Ovary (tissue), 9 donors: Measurements from ENCODE around the gene CCDC187. TPM values are rescaled to one million over a fixed set of nuclear protein-coding genes. Genes with fewer than 3 reads are reported as not detected.

Experiments
- DNase-seq, 5 donors: peaks; one replicate each; pipeline ENCODE4 v3.0.0-alpha.2; 2019 to 2020
- H3K27ac ChIP-seq, 2 donors: fragments of 200-600 bp; one replicate each; pipeline versions ENCODE4 v1.5.1 to v1.8.0; 2019 to 2022
- H3K27me3 ChIP-seq: fragments of 200-600 bp; one replicate; pipeline ENCODE4 v1.8.0; 2022
- H3K36me3 ChIP-seq: fragments of 200-600 bp; sonication (generic); one replicate; pipeline ENCODE4 v1.5.1; 2019
- H3K4me1 ChIP-seq: one replicate; pipeline ENCODE4 v1.8.1; 2013; ENCODE audit warnings: mild to moderate bottlenecking, moderate library complexity; ENCODE audit not compliant: insufficient read depth
- H3K4me3 ChIP-seq: fragments of 200-600 bp; sonication (generic); one replicate; pipeline ENCODE4 v1.5.1; 2017
- H3K9me3 ChIP-seq, 2 donors: fragments of 200-600 bp in 1 of 2; sonication (generic) in 1 of 2; one replicate each; pipeline versions ENCODE4 v1.5.1 to v1.8.1; 2013 to 2019; ENCODE audit warnings: mild to moderate bottlenecking in 1 of 2, moderate library complexity in 1 of 2
- CTCF ChIP-seq, 3 donors: fragments of 450-650 bp in 2 of 3; fragments of 200-600 bp in 1 of 3; IDR thresholded peaks; one replicate each; pipeline versions ENCODE4 v1.5.1 to v1.8.0; 2016 to 2022; ENCODE audit warnings: antibody characterized with exemption in 3 of 3, mild to moderate bottlenecking in 1 of 3
- EP300 ChIP-seq: sonication (generic); formaldehyde crosslinking; IDR thresholded peaks from one replicate; pipeline ENCODE4 v1.6.1; 2017; ENCODE audit warnings: antibody characterized with exemption
- POLR2A ChIP-seq: fragments of 450-650 bp; IDR thresholded peaks from one replicate; pipeline ENCODE4 v1.6.1; 2017; ENCODE audit warnings: antibody characterized with exemption, mild to moderate bottlenecking, moderate library complexity
- WGBS, 3 donors: extraction: QIAGEN DNeasy Blood & Tissue Kit in 1 of 3; methylation state at CpG; one replicate each; pipeline versions ENCODE4 v1.1.5 to v1.1.7; 2013 to 2017; 5-methylcytosine and 5-hydroxymethylcytosine counted together
- intact Hi-C, 4 donors: fragments of 100-400 bp; cut with DNase I; formaldehyde crosslinking; loops; one replicate each; pipeline versions ENCODE4 v1.11.0 to v1.15.1; 2022 to 2023
- polyA plus RNA-seq, 2 donors: library from polyadenylated mRNA; stranded (reverse); fragments of 200-250 nt in 1 of 2; fragments of 350-450 nt in 1 of 2; fragmentation: Illumina TruSeq in 1 of 2; extraction: RNeasy Lipid Tissue Mini Kit (QIAGEN cat#74804) in 1 of 2; gene quantifications; one replicate each; pipeline ENCODE4 v1.2.3, GENCODE V29; 2013 to 2014
- total RNA-seq, 7 donors: library from RNA; depleted of rRNA in 2 of 7; stranded (reverse); fragments of >200 nt in 2 of 7; fragmentation: NEBNext Ultra II Directional in 3 of 7; extraction: Animal tissue kit (Norgen Biotek cat#: 25700) in 3 of 7; gene quantifications; one replicate each; pipeline versions ENCODE4 v1.1.0 to v1.2.4, GENCODE V29; 2016 to 2023
- donor health status: DM: no; HTN: no; CAD: no; lungs with moderate emphysema.
- donor health status: DM: no; HTN: no; CAD: no.
- donor health status: Bipolar disorder and iron deficiency.
- donor health status: DM: yes; HTN: yes; CAD: no.
- donor health status: DM: no; HTN: no; CAD: no.
- donor health status: DM: yes; HTN: yes; CAD: no.

Gene CCDC187
- total and polyA plus RNA-seq, 9 donors: 0.02 to 15.7 (median 0.74) TPM; not detected in 1

GRCh38 chr9:136331556-136332481 lies 27.9 kb upstream of the CCDC187 start:
- DNase-seq: no peak
- TF ChIP-seq POLR2A (no peak), CTCF (IDR thresholded peaks at IDR 0.05) (no peak), EP300 (no peak)
- Histone ChIP-seq H3K9me3 (no peaks in the 10 kb centered on the region), H3K36me3 (no peaks in the 10 kb centered on the region), H3K4me3 (no peak overlapping the region), H3K27me3 (no peaks in the 10 kb centered on the region), H3K4me1 (peaks cover 9% of the 10 kb centered on the region), H3K27ac (no peak overlapping the region)
- intact Hi-C loops: no loop called here
- WGBS, 3 donors: 85 to 86% (median 85%) methylated on average over 46 of the region's 46 CpGs

GRCh38 chr9:136331030-136331429 lies 27.1 kb upstream of the CCDC187 start:
- Histone ChIP-seq H3K36me3 (no peaks in the 10 kb centered on the region), H3K9me3 (no peaks in the 10 kb centered on the region), H3K4me1 (peaks cover 15% of the 10 kb centered on the region), H3K27ac (no peak overlapping the region), H3K27me3 (no peaks in the 10 kb centered on the region), H3K4me3 (no peak overlapping the region)
- DNase-seq: no peak
- 72 to 78% (median 77%) methylated on average over 13 to 15 of the region's 15 CpGs for WGBS, 3 donors
- intact Hi-C loops: no loop called here
- TF ChIP-seq POLR2A: no peak
- TF ChIP-seq EP300: no peak
- TF ChIP-seq CTCF (IDR thresholded peaks at IDR 0.05): no peak

DNA sequence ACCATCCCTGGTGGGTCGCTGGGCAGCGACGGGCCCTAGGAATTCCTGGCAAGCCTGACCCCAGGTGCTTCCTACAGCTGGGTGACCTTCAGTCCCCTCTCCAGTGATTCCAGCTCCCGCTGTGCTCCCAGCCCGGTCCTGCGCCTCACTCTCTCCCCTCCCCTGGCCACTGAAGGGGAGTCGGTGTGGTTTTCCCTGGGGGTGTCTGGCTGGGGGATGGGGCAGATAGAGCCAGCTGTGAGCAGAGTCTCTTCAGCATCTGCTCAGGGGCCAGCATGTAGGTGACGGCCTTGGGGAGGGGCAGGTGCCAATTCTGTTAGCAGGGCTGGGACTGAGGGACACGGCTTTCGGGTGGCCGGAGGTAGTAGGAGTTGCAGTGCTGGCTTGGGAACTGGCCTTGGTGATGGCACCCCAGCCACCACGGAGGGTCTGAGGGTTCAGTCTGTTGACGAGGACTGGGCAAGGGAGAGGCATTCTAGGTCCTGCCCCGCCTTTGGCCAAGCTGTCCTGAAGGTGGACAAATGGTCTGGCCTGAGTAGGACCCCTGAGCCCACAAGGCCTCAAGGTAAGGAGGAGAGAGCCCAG lies 26.6 kb upstream of the CCDC187 start:
- H3K4me1 ChIP-seq: peaks cover 19% of the 10 kb centered on the region
- intact Hi-C loops: no loop called here
- DNase-seq: no peak
- TF ChIP-seq POLR2A (no peak), EP300 (no peak), CTCF (IDR thresholded peaks at IDR 0.05) (no peak)
- H3K4me3 ChIP-seq: no peak overlapping the region
- H3K27ac ChIP-seq: no peak overlapping the region
- 81 to 86% (median 84%) methylated on average over 14 of the region's 14 CpGs for WGBS, 3 donors
- H3K27me3 ChIP-seq: no peaks in the 10 kb centered on the region
- H3K36me3 ChIP-seq: no peaks in the 10 kb centered on the region
- H3K9me3 ChIP-seq: no peaks in the 10 kb centered on the region

GRCh38 chr9:136329636-136330405 lies 25.9 kb upstream of the CCDC187 start:
- Histone ChIP-seq H3K4me3 (no peak overlapping the region), H3K36me3 (no peaks in the 10 kb centered on the region), H3K9me3 (no peaks in the 10 kb centered on the region), H3K27me3 (no peaks in the 10 kb centered on the region), H3K4me1 (peaks cover 19% of the 10 kb centered on the region), H3K27ac (no peak overlapping the region)
- intact Hi-C loops: loop anchor here in 1 of 4 donors (5.0 kb wide), 1 partner anchor 32 kb away; the partner anchor contains the start of gene DNLZ
- no peak for DNase-seq
- 82 to 90% (median 89%) methylated on average over 20 to 23 of the region's 23 CpGs for WGBS, 3 donors
- TF ChIP-seq CTCF (IDR thresholded peaks at IDR 0.05) (no peak), POLR2A (no peak), EP300 (no peak)
